Stimulated activated CD8-positive, alpha-beta memory T cell treated with anti-CD3 and anti-CD28 coated beads, Interleukin-7, amount 100 ng/mL, for 1 hour (primary cell): Measurements from ENCODE around the gene BICRAL.
"Not testable (repeated sequence)": the region's sequence is repeated elsewhere in the genome, so short reads cannot be mapped to it uniquely, and the experiment has no call there.

Source experiments
- DNase-seq, 2 donors: peaks; one replicate each; pipeline ENCODE4 v3.0.0-alpha.2; 2020; ENCODE audit warnings: low read depth in 2 of 2

The BICRAL gene

DNA sequence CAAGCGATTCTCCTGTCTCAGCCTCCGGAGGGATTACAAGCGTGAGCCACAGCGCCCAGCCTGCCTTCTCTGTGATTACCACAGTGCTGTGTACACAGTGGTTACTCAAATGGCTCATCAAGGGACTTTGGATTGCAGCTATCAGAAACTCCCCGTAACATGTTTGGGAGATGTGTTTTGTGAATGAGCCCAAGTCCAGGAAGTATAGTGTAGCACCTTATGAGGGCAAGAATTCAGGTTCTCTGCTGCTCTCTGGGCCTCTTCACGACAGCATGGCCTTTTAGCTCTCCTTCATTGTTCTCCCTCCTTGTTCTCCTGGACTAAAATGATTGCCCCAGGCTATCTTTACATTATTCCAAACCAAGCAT is 63.5 kb downstream of the BICRAL start:
- DNase-seq: no peak

DNA sequence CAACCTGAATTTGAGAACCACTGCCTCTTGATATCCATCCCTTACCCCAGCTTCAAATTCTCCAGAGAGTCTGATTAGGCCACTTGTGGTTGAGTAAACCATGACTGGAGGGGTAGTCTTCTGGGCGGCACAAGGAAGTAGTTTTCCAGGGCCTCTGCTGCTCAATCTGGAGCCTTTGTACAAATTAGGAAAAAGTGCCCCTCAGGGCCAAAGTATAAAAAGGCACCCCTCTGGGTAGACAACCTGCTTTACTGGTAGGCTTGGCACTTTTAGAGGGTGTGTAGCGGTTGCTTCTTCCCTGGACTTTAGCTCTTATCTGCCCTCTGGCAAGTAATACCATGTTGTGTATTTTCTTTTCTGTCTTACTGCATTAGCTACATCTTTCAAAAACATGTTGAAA is 64.7 kb downstream of the BICRAL start:
- no peak for DNase-seq

DNA sequence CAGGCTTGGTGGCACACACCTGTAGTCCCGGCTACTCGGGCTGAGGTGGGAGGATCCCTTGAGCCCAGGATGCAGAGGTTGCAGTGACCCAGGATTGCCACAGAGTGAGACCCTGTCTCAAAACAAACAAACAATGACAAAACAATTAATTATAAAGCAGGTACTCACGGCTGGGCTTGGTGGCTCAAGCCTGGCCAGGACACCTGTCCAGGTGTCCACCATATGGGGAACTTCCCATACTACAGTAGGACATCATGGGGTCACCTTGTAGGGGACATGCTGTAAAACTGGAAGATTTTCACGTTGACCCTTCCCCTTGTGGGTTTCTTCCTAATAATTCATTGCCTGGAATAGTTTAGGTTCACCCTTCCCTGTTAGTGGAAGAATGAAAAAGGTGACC is 66.8 kb downstream of the BICRAL start:
- DNase-seq: no peak

DNA sequence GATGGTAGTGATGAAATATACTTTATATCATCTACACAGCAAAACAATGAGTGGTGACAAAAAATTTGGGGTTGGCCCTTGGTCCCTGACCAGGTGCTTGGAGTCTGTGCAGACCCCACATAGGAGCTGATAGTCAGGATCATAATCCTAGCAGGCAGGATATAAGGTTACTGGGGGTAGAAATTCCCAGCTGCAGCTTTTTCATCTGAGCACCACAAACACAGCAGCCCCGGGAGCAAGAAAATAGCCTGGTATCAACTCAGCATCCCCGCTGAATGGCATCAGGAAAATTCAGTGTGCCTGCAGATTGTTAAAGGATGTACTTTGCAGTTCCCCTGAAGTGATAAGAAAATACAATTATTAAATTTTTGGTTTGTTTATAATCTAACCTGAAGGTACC is 69.7 kb downstream of the BICRAL start:
- no peak for DNase-seq

DNA sequence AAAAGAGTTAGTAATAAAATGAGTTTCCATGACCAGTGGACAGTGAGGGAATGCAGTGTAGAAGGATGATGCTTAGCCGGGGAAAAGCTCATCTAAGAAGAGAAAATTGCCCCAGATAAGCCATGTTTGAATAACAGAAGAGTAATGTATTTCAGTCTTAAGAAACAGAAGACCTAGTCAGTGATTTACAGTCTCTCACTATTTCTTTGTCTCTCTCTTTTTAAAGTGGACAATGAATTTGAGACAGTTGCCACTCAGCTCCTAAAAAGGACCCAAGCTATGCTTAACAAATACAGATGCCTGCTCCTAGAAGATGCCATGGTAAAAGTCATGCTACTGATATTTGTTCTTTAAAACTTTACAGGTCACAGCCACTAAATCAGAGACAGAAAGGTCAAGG is 78.2 kb downstream of the BICRAL start:
- DNase-seq: no peak

DNA sequence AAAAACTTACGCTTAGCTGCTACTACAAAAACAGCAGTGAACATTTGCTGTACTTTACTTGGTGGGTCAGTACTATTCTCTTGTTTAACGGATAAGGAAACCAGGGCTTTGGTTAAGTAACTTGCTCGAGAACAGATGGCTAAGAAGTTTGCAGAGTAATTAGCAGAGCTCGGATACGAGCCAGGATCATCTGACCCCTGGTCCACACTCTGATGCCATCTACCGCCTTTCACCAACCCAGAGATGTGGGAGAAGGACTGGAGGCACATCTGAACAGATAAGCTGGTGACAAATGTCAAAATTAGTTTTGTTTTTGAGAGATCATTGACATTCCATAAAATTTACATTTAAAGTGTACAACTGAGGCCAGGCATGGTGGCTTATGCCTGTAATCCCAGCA is 78.6 kb downstream of the BICRAL start:
- DNase-seq: no peak

DNA sequence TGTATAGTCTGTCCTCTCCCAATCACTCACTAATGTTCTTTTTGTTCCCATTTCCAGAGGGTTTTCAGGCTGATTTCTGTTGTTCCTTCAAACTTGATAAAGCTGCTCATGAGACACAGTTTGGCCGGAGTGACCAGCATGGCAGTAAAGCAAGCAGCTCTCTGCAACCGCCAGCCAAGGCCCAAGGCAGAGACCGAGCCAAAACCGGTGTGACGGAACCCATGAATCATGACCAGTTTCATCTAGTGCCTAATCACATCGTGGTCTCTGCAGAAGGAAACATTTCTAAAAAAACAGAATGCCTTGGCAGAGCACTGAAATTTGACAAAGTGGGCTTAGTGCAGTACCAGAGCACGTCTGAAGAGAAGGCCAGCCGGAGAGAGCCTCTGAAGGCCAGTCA is 82.8 kb downstream of the BICRAL start:
- no peak for DNase-seq

DNA sequence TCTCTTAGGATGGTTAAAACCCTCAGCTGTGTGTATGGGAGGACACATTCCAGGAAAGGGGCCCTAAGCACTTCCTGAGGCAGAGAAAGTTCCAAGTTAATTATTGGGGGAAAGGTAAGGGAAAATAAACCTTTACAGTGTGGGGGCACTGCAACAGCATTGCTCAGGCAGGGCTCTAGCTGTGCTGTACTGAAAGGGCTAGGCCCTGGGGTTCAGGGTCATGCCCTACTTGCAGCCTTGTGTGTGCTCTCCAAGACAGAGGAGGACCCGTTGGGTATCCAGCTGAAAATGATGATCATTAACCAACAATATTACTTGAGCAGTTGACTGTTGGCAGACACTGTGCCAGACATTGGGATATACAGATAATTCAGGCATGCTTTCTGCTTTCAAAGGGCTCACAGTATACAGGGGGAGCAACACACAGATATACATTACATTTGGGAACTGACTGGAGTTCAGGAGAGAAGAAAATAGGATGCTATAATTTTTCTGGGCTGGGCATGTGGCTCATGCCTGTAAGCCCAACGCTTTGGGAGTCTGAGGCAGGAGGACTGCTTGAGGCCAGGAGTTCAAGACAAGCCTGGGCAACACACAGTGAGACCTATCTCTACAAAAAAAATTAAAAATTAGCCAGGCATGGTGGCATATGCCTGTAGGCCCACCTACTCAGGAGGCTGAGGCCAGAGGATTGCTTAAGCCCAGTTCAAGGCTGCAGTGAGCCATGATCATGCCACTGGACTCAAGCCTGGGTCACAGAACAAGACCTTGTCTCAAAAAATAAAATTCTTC is 88.5 kb downstream of the BICRAL start:
- DNase-seq: no peak

DNA sequence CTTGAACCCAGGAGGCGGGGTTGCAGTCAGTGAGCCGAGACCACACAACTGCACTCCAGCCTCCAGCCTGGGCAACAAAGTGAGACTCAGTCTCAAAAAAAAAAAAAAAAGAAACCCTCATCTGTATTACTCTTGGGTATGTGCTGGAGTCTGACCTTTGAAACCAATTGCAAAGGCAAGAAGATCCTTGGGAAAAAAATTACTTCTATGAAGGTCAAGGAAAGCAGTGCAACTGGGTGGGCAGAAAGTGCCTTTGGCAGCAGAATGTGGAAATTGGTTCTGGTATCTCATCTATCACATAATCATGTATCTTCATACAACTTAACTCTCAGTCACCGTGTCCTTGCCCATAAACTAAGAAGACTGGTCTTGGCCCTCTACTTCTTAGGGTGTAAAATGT is 89.9 kb downstream of the BICRAL start:
- DNase-seq: no peak

DNA sequence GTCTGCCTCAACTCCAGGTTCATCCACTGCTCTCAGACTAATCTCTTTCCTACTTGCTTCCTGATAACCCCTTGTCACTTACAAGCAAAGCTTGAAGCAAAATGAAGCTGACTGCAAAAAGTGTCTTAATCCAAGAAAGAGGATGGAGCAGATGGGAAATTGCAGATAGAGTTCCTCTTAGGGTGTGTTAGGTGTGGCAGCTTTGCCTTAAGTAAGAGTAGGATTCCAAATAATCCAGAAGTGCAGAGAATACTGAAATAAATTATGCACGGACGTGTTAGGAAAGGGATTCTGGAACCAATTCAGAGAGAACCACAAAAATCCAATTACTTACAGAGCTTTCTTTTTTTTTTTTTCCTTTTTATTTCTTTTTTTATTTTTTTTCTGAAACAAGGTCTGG is 91.5 kb downstream of the BICRAL start:
- DNase-seq: no peak

DNA sequence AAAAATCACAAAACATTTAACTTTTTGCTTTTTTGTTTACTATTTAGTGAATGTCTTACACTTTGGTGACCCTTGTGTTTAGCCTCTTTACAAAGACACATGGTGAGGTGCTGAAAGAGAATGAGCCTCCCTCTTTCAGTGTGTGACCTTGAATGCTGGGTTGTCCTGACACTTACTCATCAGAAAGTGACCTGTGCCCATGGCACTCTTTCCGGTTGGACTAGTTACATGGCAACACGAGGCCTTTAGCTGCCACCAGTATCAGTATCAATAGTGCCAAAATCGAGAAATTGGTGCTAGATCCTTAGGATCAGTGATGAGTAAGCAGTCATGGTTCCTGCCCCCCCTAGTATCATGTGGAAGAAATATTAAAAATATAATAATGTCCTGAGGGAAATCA is 95.8 kb downstream of the BICRAL start:
- DNase-seq: no peak

DNA sequence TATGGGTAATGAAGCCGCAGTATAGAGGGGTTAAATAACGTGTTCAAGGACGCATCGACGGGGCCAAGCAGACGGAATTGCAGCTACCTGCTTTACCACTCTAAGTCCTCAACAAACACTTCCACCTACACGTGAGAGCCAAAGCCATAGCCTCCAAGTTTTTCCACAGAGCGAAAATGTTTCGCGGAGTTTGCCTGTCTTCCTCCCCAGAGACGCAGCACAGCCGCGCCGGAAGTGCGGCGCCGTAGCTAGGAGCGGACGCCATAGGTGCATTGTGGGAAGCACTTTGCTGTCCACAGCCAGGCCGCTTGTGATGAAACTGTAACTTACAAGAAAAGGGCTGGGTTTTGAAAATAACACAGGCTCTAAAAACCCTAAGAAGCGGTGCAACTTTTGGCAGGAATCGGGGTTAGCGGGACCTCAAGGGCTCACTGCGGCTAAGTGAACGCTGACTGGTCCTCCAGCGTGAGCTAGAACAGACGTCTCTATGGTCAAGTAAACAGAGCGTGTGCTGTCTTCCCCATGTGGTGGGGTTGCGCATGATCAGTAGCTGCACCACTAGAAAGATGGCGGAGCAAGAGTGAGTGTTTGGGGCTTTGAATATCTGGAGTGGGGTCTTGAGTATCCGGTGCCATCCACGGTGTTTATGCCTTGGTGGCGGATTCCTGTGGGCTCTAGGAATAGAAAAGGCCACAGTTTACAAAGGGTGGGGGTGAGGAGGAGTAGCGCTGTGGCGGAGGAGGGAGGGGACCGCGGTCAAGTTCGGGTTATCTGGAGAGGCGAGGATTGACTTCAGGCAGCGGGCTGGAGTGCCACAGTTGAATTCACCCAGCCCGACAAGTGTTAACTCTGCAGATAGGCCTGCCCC is 97.8 kb downstream of the BICRAL start, which contains the start of gene RPL7L1:
Gene RPL7L1, plus strand, starts transcription at position 245 of the 868 bp plus-strand sequence. Its CDS starts 295 bp downstream, at position 540.
- peak; percentile 53 to 61 for DNase-seq

DNA sequence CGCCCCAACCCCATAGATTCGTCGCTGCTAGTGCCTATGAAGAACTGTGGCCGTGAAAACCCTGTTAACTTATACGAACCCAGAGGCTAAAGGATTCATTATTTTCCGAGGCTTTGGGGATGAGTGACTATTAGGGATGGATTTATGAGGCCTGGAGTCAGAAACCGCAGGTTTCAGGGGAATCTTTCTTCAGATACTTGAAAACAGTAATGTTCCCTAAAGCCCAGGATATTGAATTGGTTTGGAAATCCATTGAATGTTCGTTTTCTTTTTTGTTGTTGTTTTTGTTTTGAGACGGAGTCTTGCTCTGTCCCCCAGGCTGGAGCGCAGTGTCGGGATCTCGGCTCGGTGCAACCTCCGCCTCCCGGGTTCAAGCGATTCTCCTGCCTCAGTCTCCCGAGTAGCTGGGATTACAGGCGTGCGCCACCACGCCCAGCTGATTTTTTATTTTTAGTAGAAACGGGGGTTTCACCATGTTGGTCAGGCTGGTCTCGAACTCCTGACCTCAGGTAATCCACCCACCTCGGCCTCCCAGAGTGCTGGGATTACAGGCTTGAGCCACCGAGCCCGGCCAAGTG is 98.5 kb downstream of the BICRAL start:
- not testable (repeated sequence) for DNase-seq

DNA sequence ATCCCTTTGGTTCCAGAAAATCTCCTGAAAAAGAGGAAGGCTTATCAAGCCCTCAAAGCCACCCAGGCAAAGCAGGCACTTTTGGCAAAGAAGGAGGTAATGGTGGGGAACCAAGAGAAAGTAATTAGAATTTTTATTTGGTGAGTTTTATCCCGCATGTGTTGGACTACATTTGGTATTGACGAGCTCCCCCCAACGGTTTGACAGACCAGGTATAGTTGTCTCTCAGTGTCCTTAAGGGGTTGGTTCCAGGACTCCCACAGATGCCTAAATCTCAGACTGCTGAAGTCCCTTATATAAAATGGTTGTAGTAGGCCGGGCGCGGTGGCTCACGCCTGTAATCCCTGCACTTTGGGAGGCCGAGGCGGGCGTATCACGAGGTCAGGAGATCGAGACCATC is 99.0 kb downstream of the BICRAL start:
- DNase-seq: not testable (repeated sequence)

DNA sequence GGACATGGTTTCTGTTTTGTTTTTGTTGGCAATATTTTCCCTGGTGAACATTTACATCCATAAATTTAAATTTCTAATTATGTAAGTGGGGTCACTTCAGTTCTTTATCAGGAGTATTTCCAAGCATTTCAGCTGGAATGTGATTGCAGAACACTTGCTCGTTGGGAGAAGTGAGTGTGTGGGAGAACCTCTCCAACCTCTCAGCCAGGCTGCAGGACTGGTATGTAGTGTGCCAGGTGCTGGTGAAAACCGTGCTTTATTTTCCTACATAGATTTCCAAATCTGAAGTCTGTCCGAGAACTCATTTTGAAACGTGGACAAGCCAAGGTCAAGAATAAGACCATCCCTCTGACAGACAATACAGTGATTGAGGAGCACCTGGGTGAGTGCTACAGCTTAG is 103.8 kb downstream of the BICRAL start:
- no peak for DNase-seq

DNA sequence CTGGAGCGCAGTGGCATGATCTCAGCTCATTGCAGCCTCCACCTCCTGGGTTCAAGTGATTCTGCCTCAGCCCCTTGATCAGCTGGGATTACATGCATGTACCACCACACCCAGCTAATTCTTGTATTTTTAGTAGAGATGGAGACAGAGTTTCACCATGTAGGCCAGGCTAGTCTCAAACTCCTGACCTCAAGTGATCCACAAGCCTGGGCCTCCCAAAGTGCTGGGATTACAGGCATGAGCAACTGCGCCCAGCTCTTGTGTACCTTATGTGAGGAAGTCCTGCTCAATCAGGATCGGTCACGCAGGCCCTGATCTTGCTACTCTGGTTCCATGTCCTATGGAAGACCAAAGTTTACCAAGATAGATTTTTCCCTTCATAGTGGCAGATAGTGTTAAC is 106.3 kb downstream of the BICRAL start:
- not testable (repeated sequence) for DNase-seq

DNA sequence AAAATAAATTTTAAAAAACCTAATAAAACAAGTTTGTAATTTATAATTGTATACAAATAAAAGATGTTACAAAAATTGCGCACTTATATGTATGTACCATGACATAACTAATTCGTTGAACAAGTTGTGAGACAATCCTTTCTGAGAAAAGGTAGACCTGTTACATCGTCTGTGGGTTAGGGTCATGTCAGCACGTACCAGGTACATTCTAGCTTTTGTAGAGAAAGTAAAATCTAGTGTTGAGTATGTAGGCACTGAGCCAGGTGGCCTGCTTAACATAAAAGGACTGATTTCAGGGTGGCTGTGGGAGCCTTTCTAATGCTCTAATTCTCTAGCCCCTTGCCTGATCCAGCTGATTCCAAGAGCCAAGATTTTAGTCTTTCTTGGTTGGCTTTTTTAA is 108.0 kb downstream of the BICRAL start:
- DNase-seq: no peak

DNA sequence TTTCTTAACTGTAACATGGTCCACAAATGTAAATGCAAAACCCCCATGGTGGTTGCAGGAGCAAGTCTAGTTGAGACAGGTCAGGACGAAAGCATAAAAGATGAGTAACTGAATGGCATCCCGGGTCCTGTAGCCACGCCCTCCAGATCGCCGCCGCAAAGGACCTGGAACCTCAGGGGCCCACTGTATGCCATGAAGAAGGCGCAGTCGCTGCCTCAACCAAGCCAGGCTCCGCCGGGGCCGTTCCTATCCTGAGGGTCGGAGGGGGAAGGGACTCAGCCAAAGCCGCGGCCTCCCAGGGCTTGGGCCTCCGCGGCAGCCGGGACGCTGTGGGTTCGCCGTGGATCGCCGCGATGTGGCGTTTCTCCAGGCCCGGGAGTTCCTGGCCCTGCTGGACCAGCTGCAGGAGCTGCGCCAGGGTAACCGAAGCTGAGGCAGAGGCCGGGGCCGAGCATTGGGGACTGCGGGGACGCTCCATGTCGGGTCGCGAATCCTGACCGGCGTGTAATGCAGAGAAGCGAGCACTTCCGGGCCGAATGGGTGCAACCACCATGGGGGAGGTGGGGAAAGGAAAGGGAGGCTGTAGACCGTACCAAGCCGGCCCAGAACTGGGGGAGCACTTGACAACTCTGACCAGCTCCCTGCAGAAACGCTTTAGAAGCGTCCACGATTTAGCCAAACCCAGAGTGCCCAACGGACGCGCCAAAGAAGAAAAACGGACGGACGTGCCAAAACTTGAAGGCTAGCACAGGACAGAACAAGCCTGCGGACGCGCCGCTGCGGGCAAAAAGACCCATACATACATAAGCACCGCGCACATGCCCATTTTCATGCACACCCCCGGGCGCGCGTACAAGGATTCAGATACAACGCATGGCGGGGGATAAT is 108.7 kb downstream of the BICRAL start:
- peak; percentile 67 to 71 for DNase-seq

DNA sequence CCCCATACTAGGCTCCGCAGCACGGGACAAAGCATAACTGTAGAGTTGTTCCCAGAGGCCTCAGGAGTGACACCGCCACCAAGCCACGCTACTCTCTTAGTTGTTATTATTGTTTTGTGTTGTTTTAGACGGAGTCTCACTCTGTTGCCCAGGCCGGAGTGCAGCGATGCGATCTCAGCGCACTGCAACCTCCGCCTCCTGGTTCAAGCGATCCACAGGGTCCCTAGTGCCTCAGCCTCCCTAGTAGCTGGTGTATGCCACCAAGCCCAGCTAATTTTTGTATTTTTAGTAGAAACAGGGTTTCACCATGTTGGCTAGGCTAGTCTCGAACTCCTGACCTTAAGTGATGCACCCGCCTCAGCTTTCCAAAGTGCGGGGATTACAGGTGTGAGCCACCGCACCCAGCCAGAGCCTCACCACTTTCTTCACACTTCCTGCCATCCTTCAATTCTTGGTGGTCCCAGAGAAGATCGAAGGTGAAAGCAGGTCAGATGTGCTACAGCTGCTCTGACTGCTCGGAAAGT is 109.4 kb downstream of the BICRAL start:
- DNase-seq: no peak

DNA sequence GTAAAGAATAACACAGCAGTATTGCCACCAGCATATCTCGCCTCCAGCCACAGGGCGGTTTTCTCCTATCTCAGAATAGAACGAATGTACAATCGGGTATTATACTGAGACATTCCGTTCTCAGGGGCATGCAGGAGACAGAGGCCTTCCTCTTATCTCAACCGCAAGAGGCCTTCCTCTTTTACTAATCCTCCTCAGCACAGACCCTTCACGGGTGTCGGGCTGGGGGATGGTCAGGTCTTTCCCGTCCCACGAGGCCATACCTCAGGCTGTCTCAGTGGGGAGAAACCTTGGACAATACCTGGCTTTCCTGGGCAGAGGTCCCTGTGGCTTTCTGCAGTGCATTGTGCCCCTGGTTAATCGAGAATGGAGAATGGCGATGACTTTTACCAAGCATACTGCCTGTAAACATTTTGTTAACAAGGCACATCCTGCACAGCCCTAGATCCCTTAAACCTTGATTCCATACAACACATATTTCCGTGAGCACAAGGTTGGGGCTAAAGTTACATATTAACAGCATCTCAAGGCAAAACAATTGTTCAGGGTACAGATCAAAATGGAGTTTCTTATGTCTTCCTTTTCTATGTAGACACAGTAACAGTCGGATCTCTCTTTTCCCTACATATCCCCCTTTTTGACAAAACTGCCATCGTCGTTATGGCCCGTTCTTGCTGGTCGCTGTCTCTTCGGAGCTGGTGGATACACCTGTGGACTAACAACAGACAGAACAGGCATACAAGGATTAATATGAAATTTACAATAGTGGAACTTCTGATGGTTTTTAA is 112.4 kb downstream of the BICRAL start:
- DNase-seq: not testable (repeated sequence)
